GM12878 (cell line): Measurements from ENCODE around the gene VCAM1.

Experiments used
- BRCA1 ChIP-seq: IDR thresholded peaks from 2 replicates; pipeline ENCODE4 v1.6.1; 2011; ENCODE audit warnings: low read depth, low read length, improper control_type of control experiment
- CHD1 ChIP-seq: IDR thresholded peaks from 2 replicates; pipeline ENCODE4 v1.6.1; 2012; ENCODE audit warnings: low read depth, low read length, improper control_type of control experiment
- HDAC6 ChIP-seq: fragments of 200-600 bp; sonication (generic); IDR thresholded peaks from one replicate; pipeline ENCODE4 v1.8.0; 2017; ENCODE audit warnings: antibody characterized with exemption; ENCODE audit not compliant: unreplicated experiment
- MAX ChIP-seq: IDR thresholded peaks from 2 replicates; pipeline ENCODE4 v1.6.1; 2012; ENCODE audit warnings: low read depth, low read length, improper control_type of control experiment
- NFIC ChIP-seq: IDR thresholded peaks from 2 replicates; pipeline ENCODE4 v1.6.1; 2012; ENCODE audit warnings: low read depth, mild to moderate bottlenecking, inconsistent platforms, low read length, moderate library complexity
- POLR2A ChIP-seq: IDR thresholded peaks from 2 replicates; pipeline ENCODE4 v1.6.1; 2011; ENCODE audit warnings: low read depth, mild to moderate bottlenecking, low read length
- RB1 ChIP-seq: fragments of 450-650 bp; formaldehyde crosslinking; IDR thresholded peaks from 2 replicates; pipeline ENCODE4 v1.6.1; 2017; ENCODE audit warnings: mild to moderate bottlenecking, borderline replicate concordance
- SIX5 ChIP-seq: IDR thresholded peaks from 2 replicates; pipeline ENCODE4 v1.6.1; 2011; ENCODE audit warnings: mild to moderate bottlenecking, low read depth, low read length, moderate library complexity; ENCODE audit not compliant: severe bottlenecking
- USF2 ChIP-seq: IDR thresholded peaks from 2 replicates; pipeline ENCODE4 v1.6.1; 2011; ENCODE audit warnings: low read depth, low read length, improper control_type of control experiment, borderline replicate concordance
- TF ChIP-seq, protein P1 (sequence below): IDR thresholded peaks from 2 replicates; pipeline ENCODE4 v1.6.1; 2012; ENCODE audit warnings: mild to moderate bottlenecking, low read depth, low read length
- TF ChIP-seq, protein P2 (sequence below): IDR thresholded peaks from 2 replicates; pipeline ENCODE4 v1.6.1; 2012; ENCODE audit warnings: low read depth, low read length, improper control_type of control experiment

- TF ChIP-seq SIX5 (no peak), USF2 (no peak), HDAC6 (no peak), NFIC (no peak), MAX (no peak), POLR2A (no peak), RB1 (no peak), CHD1 (no peak), BRCA1 (no peak)
- TF ChIP-seq, protein P1, sequence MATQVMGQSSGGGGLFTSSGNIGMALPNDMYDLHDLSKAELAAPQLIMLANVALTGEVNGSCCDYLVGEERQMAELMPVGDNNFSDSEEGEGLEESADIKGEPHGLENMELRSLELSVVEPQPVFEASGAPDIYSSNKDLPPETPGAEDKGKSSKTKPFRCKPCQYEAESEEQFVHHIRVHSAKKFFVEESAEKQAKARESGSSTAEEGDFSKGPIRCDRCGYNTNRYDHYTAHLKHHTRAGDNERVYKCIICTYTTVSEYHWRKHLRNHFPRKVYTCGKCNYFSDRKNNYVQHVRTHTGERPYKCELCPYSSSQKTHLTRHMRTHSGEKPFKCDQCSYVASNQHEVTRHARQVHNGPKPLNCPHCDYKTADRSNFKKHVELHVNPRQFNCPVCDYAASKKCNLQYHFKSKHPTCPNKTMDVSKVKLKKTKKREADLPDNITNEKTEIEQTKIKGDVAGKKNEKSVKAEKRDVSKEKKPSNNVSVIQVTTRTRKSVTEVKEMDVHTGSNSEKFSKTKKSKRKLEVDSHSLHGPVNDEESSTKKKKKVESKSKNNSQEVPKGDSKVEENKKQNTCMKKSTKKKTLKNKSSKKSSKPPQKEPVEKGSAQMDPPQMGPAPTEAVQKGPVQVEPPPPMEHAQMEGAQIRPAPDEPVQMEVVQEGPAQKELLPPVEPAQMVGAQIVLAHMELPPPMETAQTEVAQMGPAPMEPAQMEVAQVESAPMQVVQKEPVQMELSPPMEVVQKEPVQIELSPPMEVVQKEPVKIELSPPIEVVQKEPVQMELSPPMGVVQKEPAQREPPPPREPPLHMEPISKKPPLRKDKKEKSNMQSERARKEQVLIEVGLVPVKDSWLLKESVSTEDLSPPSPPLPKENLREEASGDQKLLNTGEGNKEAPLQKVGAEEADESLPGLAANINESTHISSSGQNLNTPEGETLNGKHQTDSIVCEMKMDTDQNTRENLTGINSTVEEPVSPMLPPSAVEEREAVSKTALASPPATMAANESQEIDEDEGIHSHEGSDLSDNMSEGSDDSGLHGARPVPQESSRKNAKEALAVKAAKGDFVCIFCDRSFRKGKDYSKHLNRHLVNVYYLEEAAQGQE, result no peak
- TF ChIP-seq, protein P2, sequence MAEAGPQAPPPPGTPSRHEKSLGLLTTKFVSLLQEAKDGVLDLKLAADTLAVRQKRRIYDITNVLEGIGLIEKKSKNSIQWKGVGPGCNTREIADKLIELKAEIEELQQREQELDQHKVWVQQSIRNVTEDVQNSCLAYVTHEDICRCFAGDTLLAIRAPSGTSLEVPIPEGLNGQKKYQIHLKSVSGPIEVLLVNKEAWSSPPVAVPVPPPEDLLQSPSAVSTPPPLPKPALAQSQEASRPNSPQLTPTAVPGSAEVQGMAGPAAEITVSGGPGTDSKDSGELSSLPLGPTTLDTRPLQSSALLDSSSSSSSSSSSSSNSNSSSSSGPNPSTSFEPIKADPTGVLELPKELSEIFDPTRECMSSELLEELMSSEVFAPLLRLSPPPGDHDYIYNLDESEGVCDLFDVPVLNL, result no peak
Measured at GRCh38 chr1:100710906-100711682, 8.4 kb upstream of the VCAM1 start.
